Heart left ventricle (tissue), 16 donors: ENCODE results near the gene VGLL4. TPM values are rescaled to one million over a fixed set of nuclear protein-coding genes. Genes with fewer than 3 reads are reported as not detected.

Experiments
- ATAC-seq, 4 donors: fragments of 200-7000 bp; cut with Tn5 transposase; one replicate each; pipeline ENCODE4 v1.9.1; 2020 to 2022; ENCODE audit warnings: moderate library complexity in 4 of 4, mild to moderate bottlenecking in 3 of 4, moderate number of reproducible peaks in 1 of 4
- DNase-seq, 5 donors: peaks; one replicate each; pipeline ENCODE4 v3.0.0-alpha.2; 2020
- H3K27ac ChIP-seq, 12 donors: fragments of 200-600 bp; sonication (generic) in 4 of 12; one replicate each; pipeline versions ENCODE4 v1.5.0 to v1.8.0; 2016 to 2022; ENCODE audit warnings: mild to moderate bottlenecking in 2 of 12
- H3K27me3 ChIP-seq, 9 donors: fragments of 200-600 bp; sonication (generic) in 2 of 9; one replicate each; pipeline versions ENCODE4 v1.5.1 to v1.8.0; 2016 to 2022; ENCODE audit warnings: mild to moderate bottlenecking in 3 of 9
- H3K36me3 ChIP-seq, 9 donors: fragments of 200-600 bp; sonication (generic) in 2 of 9; one replicate each; pipeline versions ENCODE4 v1.5.0 to v1.8.0; 2018 to 2022; ENCODE audit warnings: mild to moderate bottlenecking in 2 of 9
- H3K4me1 ChIP-seq, 12 donors: fragments of 200-600 bp; sonication (generic) in 4 of 12; one replicate each; pipeline versions ENCODE4 v1.5.0 to v1.8.0; 2016 to 2022; ENCODE audit warnings: mild to moderate bottlenecking in 3 of 12
- H3K4me3 ChIP-seq, 12 donors: fragments of 200-600 bp; sonication (generic) in 4 of 12; one replicate each; pipeline versions ENCODE4 v1.5.0 to v1.8.0; 2017 to 2022; ENCODE audit warnings: mild to moderate bottlenecking in 9 of 12, moderate library complexity in 4 of 12
- H3K9me3 ChIP-seq, 12 donors: fragments of 200-600 bp; sonication (generic) in 4 of 12; one replicate each; pipeline versions ENCODE4 v1.5.0 to v1.8.0; 2016 to 2022; ENCODE audit warnings: mild to moderate bottlenecking in 1 of 12
- POLR2A ChIP-seq, 2 donors: fragments of 450-650 bp; IDR thresholded peaks; one replicate each; pipeline ENCODE4 v1.6.1; 2017; ENCODE audit warnings: antibody characterized with exemption in 2 of 2, mild to moderate bottlenecking in 2 of 2, moderate library complexity in 2 of 2
- WGBS, 4 donors: extraction: QIAGEN DNeasy Blood & Tissue Kit in 2 of 4; methylation state at CpG; one replicate each; pipeline versions ENCODE4 v1.1.5 to v1.1.7; 2013 to 2018; 5-methylcytosine and 5-hydroxymethylcytosine counted together
- intact Hi-C, 10 donors: fragments of 100-400 bp; cut with DNase I; formaldehyde crosslinking; loops; one replicate each; pipeline versions ENCODE4 v1.11.1 to v1.14.2; 2022
- polyA plus RNA-seq, 2 donors: library from polyadenylated mRNA; stranded (reverse); fragments of 200-250 nt; gene quantifications; one replicate each; pipeline ENCODE4 v1.2.3, GENCODE V29; 2013
- total RNA-seq, 9 donors: library from RNA; depleted of rRNA in 2 of 9; stranded (reverse); fragments of >200 nt in 2 of 9; fragmentation: NEBNext Ultra II Directional in 3 of 9; extraction: Animal tissue kit (Norgen Biotek cat#: 25700) in 3 of 9; gene quantifications; one replicate each; pipeline versions ENCODE4 v1.1.0 to v1.2.4, GENCODE V29; 2016 to 2023
- TF ChIP-seq, protein P1 (sequence below), 12 donors: fragments of 200-600 bp; sonication (generic) in 4 of 12; IDR thresholded peaks; one replicate each; pipeline versions ENCODE4 v1.5.0 to v1.8.0; 2018 to 2022; ENCODE audit warnings: antibody characterized with exemption in 12 of 12, mild to moderate bottlenecking in 5 of 12
- donor health status: ischemic (EF 13 %, LVEDD 7.1; RV severe dilation, severe dysfunction).
- donor health status: healthy with polysubstance abuse.
- donor health status: DM: no; HTN: yes; CAD: no.
- donor health status: DM: no; HTN: no; CAD: no.
- donor health status: ischemic (EF 25% LVEDD 6.9; RV normal size, moderate dysfunction).
- donor health status: ischemic (EF 25% LVEDD 5.7; RV mildly dilated, moderate dysfunction).
- donor health status: healthy.
- donor health status: DM: yes; HTN: yes; CAD: no.
- donor health status: ischemic (EF 35%, LVEDD 5.7; RV mildly dilated, moderate dysfunction).
- donor health status: nonischemic (EF 11% LVEDD 7.7; RV severe dilation, severe dysfunction).
- donor health status: DM: yes; HTN: yes; CAD: no.
- donor health status: PGD.
- donor health status: ischemic (EF 29% LVEDD 5.4; RV normal size, mild dysfunction).
- donor health status: nonischemic (EF 23%, LVEDD 6.1; RV moderate dilation, normal function).

The VGLL4 gene
- total and polyA plus RNA-seq, 11 donors: 24.0 to 40.4 (median 27.0) TPM

DNA sequence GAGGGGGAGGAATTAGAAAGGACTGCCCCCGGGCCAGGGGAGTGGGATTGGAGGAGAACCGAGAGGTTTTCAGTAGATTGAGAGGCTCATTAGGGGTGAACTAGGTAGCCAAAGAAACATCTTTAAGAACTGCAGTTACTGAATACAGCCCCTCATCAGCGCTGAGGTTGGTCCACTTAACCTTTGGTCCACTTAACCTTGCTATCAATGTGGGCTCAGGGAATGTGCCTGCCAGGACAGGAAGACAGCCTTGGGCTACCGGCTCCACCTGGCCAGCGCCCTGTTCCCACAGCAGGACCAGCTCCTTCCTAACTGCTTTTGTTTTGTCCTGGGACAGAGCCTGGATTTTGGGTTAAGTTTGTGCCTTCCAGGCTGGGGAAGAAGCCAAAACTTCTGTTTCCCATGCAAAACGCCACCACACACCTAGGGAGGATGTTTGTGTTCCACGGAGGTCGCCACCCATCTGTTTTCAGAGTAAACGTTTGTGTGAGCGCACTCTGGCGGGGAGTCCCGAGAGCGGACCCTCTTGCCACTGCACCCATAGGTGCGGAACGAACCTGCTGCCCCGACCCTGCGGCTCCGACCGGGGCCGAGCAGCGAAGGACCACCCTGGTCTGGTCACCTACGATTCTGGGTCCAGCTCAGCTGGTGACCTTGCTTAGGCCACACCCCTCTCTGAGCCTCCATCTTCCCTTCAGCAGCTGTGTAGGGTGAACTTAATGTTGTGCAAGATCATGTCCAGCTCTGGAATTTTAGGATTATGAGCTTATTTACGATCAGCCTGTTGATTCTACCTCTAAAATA is 107.4 kb downstream of the VGLL4 start:
- ATAC-seq (no peak), DNase-seq (peak in 1 of 5 donors; percentile 33)
- H3K9me3 ChIP-seq: no peaks in the 10 kb centered on the region
- H3K27ac ChIP-seq: no peak overlapping the region
- intact Hi-C loops: loop anchor here in 2 of 10 donors (10.0 kb wide), 2 partner anchors 72 to 142 kb away; no protein-coding TSS in a partner anchor
- 93 to 94% (median 94%) methylated on average over 22 to 23 of the region's 23 CpGs for WGBS, 4 donors
- no peaks in the 10 kb centered on the region for H3K36me3 ChIP-seq
- H3K4me1 ChIP-seq: peaks cover 0 to 21% (median 11%) of the 10 kb centered on the region in 12 donors
- H3K27me3 ChIP-seq: no peaks in the 10 kb centered on the region
- no peak for TF ChIP-seq POLR2A (IDR thresholded peaks at IDR 0.05)
- TF ChIP-seq, protein P1, sequence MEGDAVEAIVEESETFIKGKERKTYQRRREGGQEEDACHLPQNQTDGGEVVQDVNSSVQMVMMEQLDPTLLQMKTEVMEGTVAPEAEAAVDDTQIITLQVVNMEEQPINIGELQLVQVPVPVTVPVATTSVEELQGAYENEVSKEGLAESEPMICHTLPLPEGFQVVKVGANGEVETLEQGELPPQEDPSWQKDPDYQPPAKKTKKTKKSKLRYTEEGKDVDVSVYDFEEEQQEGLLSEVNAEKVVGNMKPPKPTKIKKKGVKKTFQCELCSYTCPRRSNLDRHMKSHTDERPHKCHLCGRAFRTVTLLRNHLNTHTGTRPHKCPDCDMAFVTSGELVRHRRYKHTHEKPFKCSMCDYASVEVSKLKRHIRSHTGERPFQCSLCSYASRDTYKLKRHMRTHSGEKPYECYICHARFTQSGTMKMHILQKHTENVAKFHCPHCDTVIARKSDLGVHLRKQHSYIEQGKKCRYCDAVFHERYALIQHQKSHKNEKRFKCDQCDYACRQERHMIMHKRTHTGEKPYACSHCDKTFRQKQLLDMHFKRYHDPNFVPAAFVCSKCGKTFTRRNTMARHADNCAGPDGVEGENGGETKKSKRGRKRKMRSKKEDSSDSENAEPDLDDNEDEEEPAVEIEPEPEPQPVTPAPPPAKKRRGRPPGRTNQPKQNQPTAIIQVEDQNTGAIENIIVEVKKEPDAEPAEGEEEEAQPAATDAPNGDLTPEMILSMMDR (IDR thresholded peaks at IDR 0.05): no peak
- no peak overlapping the region for H3K4me3 ChIP-seq

DNA sequence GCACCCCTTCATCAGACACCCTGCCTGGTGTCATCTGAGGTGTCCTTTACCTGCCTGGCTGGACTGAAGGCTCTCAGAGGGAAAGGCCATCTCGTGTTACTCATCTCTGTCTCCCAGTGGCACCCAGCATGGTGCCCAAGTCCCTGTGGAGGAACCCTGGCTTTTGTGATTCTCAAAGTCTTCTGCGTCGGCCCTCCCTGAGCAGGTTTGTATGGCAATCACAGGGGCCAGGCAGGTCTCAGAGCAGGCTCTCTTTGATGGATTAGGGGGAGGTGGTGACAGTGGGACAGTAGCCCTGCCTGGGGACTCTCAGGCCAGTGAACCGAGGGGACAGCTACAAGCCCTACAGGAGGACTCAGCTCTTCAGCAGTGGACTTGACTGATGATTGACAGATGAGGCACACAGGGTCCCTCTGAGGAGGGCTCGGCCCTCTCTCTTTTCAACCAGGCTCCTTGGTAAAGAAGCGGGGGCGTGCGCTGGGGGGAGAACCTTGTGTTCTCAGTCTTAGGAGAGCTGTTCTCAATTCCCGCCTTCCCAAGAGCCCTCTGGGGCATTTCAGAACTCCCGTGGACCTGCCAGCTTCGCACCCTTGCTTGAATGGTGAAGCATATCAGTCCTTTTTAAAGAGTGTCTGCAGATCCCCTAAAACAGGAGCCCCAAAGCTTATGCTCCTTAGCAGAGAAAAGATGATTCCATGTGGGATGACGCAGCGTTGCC is 108.3 kb downstream of the VGLL4 start:
- Histone ChIP-seq H3K27ac (no peak overlapping the region), H3K36me3 (no peaks in the 10 kb centered on the region), H3K27me3 (no peaks in the 10 kb centered on the region), H3K4me3 (no peak overlapping the region), H3K4me1 (peaks cover 0 to 26% (median 11%) of the 10 kb centered on the region in 12 donors), H3K9me3 (no peaks in the 10 kb centered on the region)
- intact Hi-C loops: loop anchor here in 2 of 10 donors (10.0 kb wide), 2 partner anchors 71 to 141 kb away; no protein-coding TSS in a partner anchor
- TF ChIP-seq, protein P1 (IDR thresholded peaks at IDR 0.05): no peak
- no peak for TF ChIP-seq POLR2A (IDR thresholded peaks at IDR 0.05)
- WGBS, 4 donors: 97 to 99% (median 97%) methylated on average over 9 to 13 of the region's 13 CpGs
- ATAC-seq (no peak), DNase-seq (no peak)

- Histone ChIP-seq H3K9me3 (no peaks in the 10 kb centered on the region), H3K4me1 (peaks cover 0 to 32% (median 11%) of the 10 kb centered on the region in 12 donors), H3K27me3 (no peaks in the 10 kb centered on the region), H3K27ac (peak overlapping the region in 4 of 12 donors; percentile 17 to 61 (median 44)), H3K4me3 (no peak overlapping the region), H3K36me3 (no peaks in the 10 kb centered on the region)
- DNase-seq (no peak), ATAC-seq (peak in 1 of 4 donors; percentile 7)
- intact Hi-C loops: loop anchor here in 2 of 10 donors (10.0 kb wide), 2 partner anchors 70 to 140 kb away; no protein-coding TSS in a partner anchor
- no peak for TF ChIP-seq POLR2A (IDR thresholded peaks at IDR 0.05)
- TF ChIP-seq, protein P1 (IDR thresholded peaks at IDR 0.05): no peak
- 96 to 100% (median 98%) methylated on average over 7 of the region's 7 CpGs for WGBS, 4 donors
Observed at GRCh38 chr3:11534793-11535101, 109.0 kb downstream of the VGLL4 start.
